ENCODE results near the gene EEF2K. TPM values are rescaled to one million over a fixed set of nuclear protein-coding genes. Genes with fewer than 3 reads are reported as not detected.
"Not testable (repeated sequence)": the region's sequence is repeated elsewhere in the genome, so short reads cannot be mapped to it uniquely, and the experiment has no call there.

The EEF2K gene
- total and polyA plus RNA-seq, 2 donors = 5.8 to 8.6 TPM

DNA sequence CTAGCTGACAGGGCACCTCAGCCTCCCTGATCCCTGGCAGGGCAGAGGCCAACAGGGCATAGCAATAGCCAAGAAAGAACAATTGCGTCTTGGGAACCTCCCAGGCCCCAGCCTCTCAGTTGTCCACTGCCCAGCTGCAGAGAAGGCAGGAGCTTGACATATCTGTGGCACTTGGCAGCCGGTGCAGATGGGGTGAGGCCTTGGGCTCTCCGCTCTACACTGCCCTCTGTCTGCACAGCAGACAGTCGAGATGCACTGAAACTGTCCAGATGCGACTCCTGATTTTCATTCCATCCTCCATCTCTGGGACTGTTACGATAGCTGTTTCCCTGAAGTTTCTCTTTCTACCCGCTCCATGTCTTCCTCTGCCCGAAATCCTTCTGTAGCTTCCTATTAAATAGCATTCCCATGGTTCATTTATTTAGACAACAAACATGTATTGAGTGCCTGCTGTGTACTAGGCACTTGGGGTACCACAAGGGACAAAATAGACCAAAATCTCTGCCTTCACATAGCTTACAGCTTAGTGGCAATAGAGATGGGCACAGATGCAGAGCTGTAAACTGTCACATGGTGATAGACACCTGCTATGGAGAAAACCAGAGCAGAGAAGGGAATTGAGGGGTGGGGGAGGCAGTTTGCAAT lies 94.5 kb downstream of the EEF2K start:
- Histone ChIP-seq H3K27me3 (ENCODE audit: control insufficient read depth in 2 of 2, insufficient read depth in 1 of 2, low read length in 1 of 2) (no peaks in the 10 kb centered on the region), H3K36me3 (ENCODE audit: control insufficient read depth in 2 of 2, insufficient read depth in 2 of 2, low read length in 1 of 2) (peaks cover 19 to 27% of the 10 kb centered on the region in 2 donors), H3K4me3 (ENCODE audit: low read length in 2 of 2) (no peak overlapping the region), H3K27ac (ENCODE audit: low read depth in 1 of 2, low read length in 1 of 2) (no peak overlapping the region), H3K4me1 (ENCODE audit: control insufficient read depth in 2 of 2, insufficient read depth in 2 of 2, low read length in 2 of 2) (peaks cover 7 to 14% of the 10 kb centered on the region in 2 donors), H3K9me3 (ENCODE audit: control insufficient read depth in 2 of 2, insufficient read depth in 1 of 2, low read length in 1 of 2) (no peaks in the 10 kb centered on the region)
- WGBS = 72% methylated on average over 8 of the region's 8 CpGs
- peak in 3 of 9 donors; percentile 37 to 54 (median 43) for DNase-seq (ENCODE audit: low read depth in 6 of 9, low spot score in 9 of 9)

DNA sequence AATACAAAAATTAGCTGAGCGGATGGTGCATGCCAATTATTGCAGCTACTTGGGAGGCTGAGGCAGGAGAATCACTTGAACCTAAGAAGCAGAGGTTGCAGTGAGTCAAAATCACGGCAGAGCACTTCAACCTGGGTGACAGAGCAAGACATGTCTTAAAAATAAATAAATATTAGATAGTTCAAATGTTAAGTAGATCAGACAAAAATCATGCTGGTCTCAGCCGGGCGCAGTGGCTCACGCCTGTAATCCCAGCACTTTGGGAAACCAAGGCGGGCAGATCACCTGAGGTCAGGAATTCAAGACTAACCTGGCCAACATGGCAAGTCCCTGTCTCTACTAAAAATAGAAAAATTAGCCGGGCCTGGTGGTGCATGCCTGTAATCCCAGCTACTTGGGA lies 95.3 kb downstream of the EEF2K start:
- not testable (repeated sequence) for H3K4me1 ChIP-seq (ENCODE audit: control insufficient read depth in 2 of 2, insufficient read depth in 2 of 2, low read length in 2 of 2); DNase-seq (ENCODE audit: low read depth in 6 of 9, low spot score in 9 of 9); H3K9me3 ChIP-seq (ENCODE audit: control insufficient read depth in 2 of 2, insufficient read depth in 1 of 2, low read length in 1 of 2); H3K4me3 ChIP-seq (ENCODE audit: low read length in 2 of 2); H3K27me3 ChIP-seq (ENCODE audit: control insufficient read depth in 2 of 2, insufficient read depth in 1 of 2, low read length in 1 of 2); H3K27ac ChIP-seq (ENCODE audit: low read depth in 1 of 2, low read length in 1 of 2)
- H3K36me3 ChIP-seq (ENCODE audit: control insufficient read depth in 2 of 2, insufficient read depth in 2 of 2, low read length in 1 of 2) = peaks cover 24 to 32% of the 10 kb centered on the region in 2 donors
- 97% methylated on average over 7 of the region's 7 CpGs for WGBS

DNA sequence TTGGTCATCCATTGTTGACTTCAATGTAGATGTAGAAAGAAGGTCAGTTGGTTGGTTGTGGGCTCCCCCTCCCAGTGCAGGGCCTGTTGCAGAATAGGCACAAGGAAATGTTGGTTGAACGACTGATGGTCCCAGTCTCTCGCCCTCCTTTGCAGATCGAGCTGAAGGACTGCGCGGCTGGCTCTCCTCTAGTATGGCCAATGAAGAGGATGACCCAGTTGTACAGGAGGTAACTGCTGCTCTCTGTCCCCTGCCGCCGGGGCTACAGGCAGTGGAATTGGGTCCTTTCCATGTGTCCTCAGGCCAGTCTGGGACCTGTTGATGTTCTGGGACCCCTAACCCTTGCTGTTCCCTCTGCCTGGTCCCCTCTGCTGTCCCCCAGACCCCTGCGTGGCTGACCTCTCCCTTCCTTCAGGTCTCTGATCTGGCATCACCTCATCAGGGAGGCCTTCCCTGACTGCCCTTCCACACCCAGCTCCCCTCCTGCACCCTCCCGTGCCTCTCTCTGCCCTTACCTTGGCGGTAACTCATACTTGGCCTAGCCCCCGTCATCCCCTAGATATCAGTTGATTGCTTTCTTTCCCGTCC lies 96.8 kb downstream of the EEF2K start:
- WGBS = 98% methylated on average over 12 of the region's 12 CpGs
- no peaks in the 10 kb centered on the region for H3K9me3 ChIP-seq (ENCODE audit: control insufficient read depth in 2 of 2, insufficient read depth in 1 of 2, low read length in 1 of 2)
- no peaks in the 10 kb centered on the region for H3K27me3 ChIP-seq (ENCODE audit: control insufficient read depth in 2 of 2, insufficient read depth in 1 of 2, low read length in 1 of 2)
- no peak overlapping the region for H3K27ac ChIP-seq (ENCODE audit: low read depth in 1 of 2, low read length in 1 of 2)
- peaks cover 3 to 6% of the 10 kb centered on the region in 2 donors for H3K4me1 ChIP-seq (ENCODE audit: control insufficient read depth in 2 of 2, insufficient read depth in 2 of 2, low read length in 2 of 2)
- DNase-seq (ENCODE audit: low read depth in 6 of 9, low spot score in 9 of 9) = no peak
- no peak overlapping the region for H3K4me3 ChIP-seq (ENCODE audit: low read length in 2 of 2)
- H3K36me3 ChIP-seq (ENCODE audit: control insufficient read depth in 2 of 2, insufficient read depth in 2 of 2, low read length in 1 of 2) = peaks cover 32 to 40% of the 10 kb centered on the region in 2 donors

DNA sequence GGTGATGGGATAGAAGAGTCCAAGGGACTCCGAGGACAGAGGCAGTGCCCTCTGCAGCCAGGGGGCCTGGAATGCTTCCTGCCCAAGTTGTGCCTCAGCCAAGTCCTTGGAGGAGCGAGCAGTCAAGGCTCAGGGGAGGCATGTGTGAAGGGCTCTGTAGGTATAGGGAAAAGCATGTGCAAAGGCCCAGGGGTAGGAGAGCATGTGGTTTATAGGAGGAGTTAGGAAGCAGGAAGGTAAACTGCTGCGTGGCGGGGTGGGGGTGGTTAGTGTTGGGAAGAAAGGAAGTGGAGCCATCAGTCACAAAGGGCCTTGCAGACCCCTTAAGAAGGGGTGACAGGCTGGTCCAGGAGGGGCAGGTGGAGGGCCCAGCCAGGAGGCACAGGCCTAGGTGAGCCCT lies 98.3 kb downstream of the EEF2K start:
- no peaks in the 10 kb centered on the region for H3K4me1 ChIP-seq (ENCODE audit: control insufficient read depth in 2 of 2, insufficient read depth in 2 of 2, low read length in 2 of 2)
- no peak for DNase-seq (ENCODE audit: low read depth in 6 of 9, low spot score in 9 of 9)
- H3K4me3 ChIP-seq (ENCODE audit: low read length in 2 of 2) = no peak overlapping the region
- H3K36me3 ChIP-seq (ENCODE audit: control insufficient read depth in 2 of 2, insufficient read depth in 2 of 2, low read length in 1 of 2) = peaks cover 42 to 55% of the 10 kb centered on the region in 2 donors
- no peak overlapping the region for H3K27ac ChIP-seq (ENCODE audit: low read depth in 1 of 2, low read length in 1 of 2)
- no peaks in the 10 kb centered on the region for H3K9me3 ChIP-seq (ENCODE audit: control insufficient read depth in 2 of 2, insufficient read depth in 1 of 2, low read length in 1 of 2)
- no peaks in the 10 kb centered on the region for H3K27me3 ChIP-seq (ENCODE audit: control insufficient read depth in 2 of 2, insufficient read depth in 1 of 2, low read length in 1 of 2)
- over 99% methylated on average over 4 of the region's 4 CpGs for WGBS

DNA sequence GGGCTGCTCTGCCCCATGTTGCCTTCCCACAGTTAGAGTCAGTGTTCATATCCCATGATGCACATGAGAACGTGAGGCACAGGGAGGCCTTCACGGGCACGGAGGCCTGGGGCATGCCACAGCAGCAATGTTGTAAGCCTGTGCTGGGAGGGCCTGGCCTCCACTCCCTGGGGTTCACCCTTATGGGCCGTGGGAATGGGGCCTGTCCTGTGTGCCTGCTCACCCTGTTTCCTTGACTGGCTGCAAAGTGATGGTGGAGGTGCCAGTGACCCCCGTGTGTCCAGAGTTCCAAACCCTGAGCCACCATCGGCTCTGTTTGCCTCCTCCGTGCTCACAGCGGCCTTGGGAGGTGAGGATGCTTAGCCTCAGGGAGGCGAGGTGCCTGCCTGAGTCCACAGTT lies 100.7 kb downstream of the EEF2K start:
- Histone ChIP-seq H3K4me3 (ENCODE audit: low read length in 2 of 2) (no peak overlapping the region), H3K9me3 (ENCODE audit: control insufficient read depth in 2 of 2, insufficient read depth in 1 of 2, low read length in 1 of 2) (no peaks in the 10 kb centered on the region), H3K27ac (ENCODE audit: low read depth in 1 of 2, low read length in 1 of 2) (no peak overlapping the region), H3K27me3 (ENCODE audit: control insufficient read depth in 2 of 2, insufficient read depth in 1 of 2, low read length in 1 of 2) (no peaks in the 10 kb centered on the region), H3K36me3 (ENCODE audit: control insufficient read depth in 2 of 2, insufficient read depth in 2 of 2, low read length in 1 of 2) (peaks cover 54 to 64% of the 10 kb centered on the region in 2 donors), H3K4me1 (ENCODE audit: control insufficient read depth in 2 of 2, insufficient read depth in 2 of 2, low read length in 2 of 2) (no peaks in the 10 kb centered on the region)
- 98% methylated on average over 9 of the region's 9 CpGs for WGBS
- no peak for DNase-seq (ENCODE audit: low read depth in 6 of 9, low spot score in 9 of 9)

DNA sequence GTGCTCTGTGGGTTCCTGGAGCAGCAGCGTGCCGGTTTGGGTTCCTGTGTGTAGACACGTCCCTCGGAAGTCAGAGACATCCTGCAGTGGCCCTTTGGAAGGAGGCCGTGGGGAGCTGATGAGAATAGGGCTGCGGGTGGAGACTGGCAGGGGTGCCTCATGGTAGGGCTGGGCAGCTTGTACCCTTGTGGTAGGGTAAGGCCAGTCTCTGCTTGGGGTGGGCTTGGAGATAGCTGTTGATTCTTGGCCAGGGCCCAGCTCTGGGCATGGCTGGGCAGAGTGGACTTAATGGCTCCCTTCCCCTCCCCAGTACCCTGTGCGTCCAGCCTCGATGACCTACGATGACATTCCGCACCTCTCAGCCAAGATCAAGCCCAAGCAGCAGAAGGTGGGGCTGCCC lies 101.8 kb downstream of the EEF2K start:
- DNase-seq (ENCODE audit: low read depth in 6 of 9, low spot score in 9 of 9) = no peak
- H3K36me3 ChIP-seq (ENCODE audit: control insufficient read depth in 2 of 2, insufficient read depth in 2 of 2, low read length in 1 of 2) = peaks cover 54 to 61% of the 10 kb centered on the region in 2 donors
- 98% methylated on average over 10 of the region's 10 CpGs for WGBS
- no peaks in the 10 kb centered on the region for H3K4me1 ChIP-seq (ENCODE audit: control insufficient read depth in 2 of 2, insufficient read depth in 2 of 2, low read length in 2 of 2)
- H3K27ac ChIP-seq (ENCODE audit: low read depth in 1 of 2, low read length in 1 of 2) = no peak overlapping the region
- H3K9me3 ChIP-seq (ENCODE audit: control insufficient read depth in 2 of 2, insufficient read depth in 1 of 2, low read length in 1 of 2) = no peaks in the 10 kb centered on the region
- no peak overlapping the region for H3K4me3 ChIP-seq (ENCODE audit: low read length in 2 of 2)
- no peaks in the 10 kb centered on the region for H3K27me3 ChIP-seq (ENCODE audit: control insufficient read depth in 2 of 2, insufficient read depth in 1 of 2, low read length in 1 of 2)

DNA sequence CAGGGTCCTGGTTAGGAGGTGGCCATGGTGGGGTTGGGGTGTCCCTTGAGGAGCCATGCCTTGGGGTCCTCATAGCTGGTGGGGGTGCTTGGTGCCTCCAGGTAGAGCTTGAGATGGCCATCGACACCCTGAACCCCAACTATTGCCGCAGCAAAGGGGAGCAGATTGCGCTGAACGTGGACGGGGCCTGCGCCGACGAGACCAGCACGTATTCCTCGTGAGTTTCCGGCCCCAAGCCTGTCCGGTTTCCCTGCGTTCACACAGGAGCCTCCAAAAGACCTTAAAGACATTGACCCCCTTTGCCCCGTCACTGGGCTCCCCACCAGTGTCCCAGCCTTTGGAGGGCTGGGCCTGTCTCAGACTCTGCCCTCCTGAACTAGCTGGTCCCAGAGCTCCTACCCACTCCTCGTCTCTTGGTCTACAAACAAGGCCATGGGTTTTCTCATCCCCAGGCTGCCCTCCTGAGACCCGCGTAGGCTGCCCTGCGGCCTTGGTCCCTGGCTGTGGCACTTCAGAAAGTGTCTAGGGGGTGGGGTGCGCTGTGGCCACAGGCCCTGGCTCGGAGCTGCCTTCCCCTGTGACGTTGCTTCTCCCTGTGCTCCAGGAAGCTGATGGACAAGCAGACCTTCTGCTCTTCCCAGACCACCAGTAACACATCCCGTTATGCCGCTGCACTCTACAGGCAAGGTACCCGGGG lies 102.9 kb downstream of the EEF2K start:
- no peaks in the 10 kb centered on the region for H3K27me3 ChIP-seq (ENCODE audit: control insufficient read depth in 2 of 2, insufficient read depth in 1 of 2, low read length in 1 of 2)
- no peaks in the 10 kb centered on the region for H3K9me3 ChIP-seq (ENCODE audit: control insufficient read depth in 2 of 2, insufficient read depth in 1 of 2, low read length in 1 of 2)
- WGBS = 98% methylated on average over 24 of the region's 24 CpGs
- H3K36me3 ChIP-seq (ENCODE audit: control insufficient read depth in 2 of 2, insufficient read depth in 2 of 2, low read length in 1 of 2) = peaks cover 58 to 60% of the 10 kb centered on the region in 2 donors
- H3K4me3 ChIP-seq (ENCODE audit: low read length in 2 of 2) = no peak overlapping the region
- no peak overlapping the region for H3K27ac ChIP-seq (ENCODE audit: low read depth in 1 of 2, low read length in 1 of 2)
- no peaks in the 10 kb centered on the region for H3K4me1 ChIP-seq (ENCODE audit: control insufficient read depth in 2 of 2, insufficient read depth in 2 of 2, low read length in 2 of 2)
- no peak for DNase-seq (ENCODE audit: low read depth in 6 of 9, low spot score in 9 of 9)

DNA sequence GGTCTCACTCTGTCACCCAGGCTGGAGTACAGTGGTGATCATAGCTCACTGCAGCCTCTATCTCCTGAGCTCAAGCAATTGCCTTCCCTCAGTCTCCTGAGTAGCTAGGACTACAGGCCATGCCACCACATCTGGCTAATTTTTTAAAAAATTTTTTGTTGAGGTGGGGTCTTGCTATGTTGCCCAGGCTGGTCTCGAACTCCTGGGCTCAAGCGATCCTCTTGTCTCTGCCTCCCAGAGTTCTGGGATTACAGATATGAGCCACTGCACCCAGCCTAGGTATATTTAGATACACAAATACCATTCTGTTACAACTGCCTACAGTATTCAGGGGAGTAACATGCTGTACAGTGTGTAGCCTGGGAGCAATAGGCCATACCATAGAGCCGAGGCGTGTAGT lies 105.4 kb downstream of the EEF2K start:
- no peak for DNase-seq (ENCODE audit: low read depth in 6 of 9, low spot score in 9 of 9)
- no peaks in the 10 kb centered on the region for H3K27me3 ChIP-seq (ENCODE audit: control insufficient read depth in 2 of 2, insufficient read depth in 1 of 2, low read length in 1 of 2)
- H3K27ac ChIP-seq (ENCODE audit: low read depth in 1 of 2, low read length in 1 of 2) = no peak overlapping the region
- WGBS = 98% methylated on average over 4 of the region's 4 CpGs
- H3K9me3 ChIP-seq (ENCODE audit: control insufficient read depth in 2 of 2, insufficient read depth in 1 of 2, low read length in 1 of 2) = no peaks in the 10 kb centered on the region
- H3K4me1 ChIP-seq (ENCODE audit: control insufficient read depth in 2 of 2, insufficient read depth in 2 of 2, low read length in 2 of 2) = no peaks in the 10 kb centered on the region
- peaks cover 62 to 63% of the 10 kb centered on the region in 2 donors for H3K36me3 ChIP-seq (ENCODE audit: control insufficient read depth in 2 of 2, insufficient read depth in 2 of 2, low read length in 1 of 2)
- no peak overlapping the region for H3K4me3 ChIP-seq (ENCODE audit: low read length in 2 of 2)
